Measurements from ENCODE around the gene NR2F1-AS1.
"Not testable (repeated sequence)": the region's sequence is repeated elsewhere in the genome, so short reads cannot be mapped to it uniquely, and the experiment has no call there.

NR2F1-AS1 gene

GRCh38 chr5:93456796-93457195, 124.2 kb downstream of the NR2F1-AS1 start:
- H4K91ac ChIP-seq (ENCODE audit: low read depth, low read length, poor library complexity); H3K4me2 ChIP-seq (ENCODE audit: insufficient read depth, low read length, poor library complexity, severe bottlenecking); H3K79me1 ChIP-seq (ENCODE audit: low read depth, low read length); H2BK15ac ChIP-seq (ENCODE audit: low read length); H3K4me1 ChIP-seq (ENCODE audit: control insufficient read depth in 2 of 2, insufficient read depth in 1 of 2, low read depth in 1 of 2, low read length in 2 of 2); H3K36me3 ChIP-seq (replicated peaks in 1 of 2; ENCODE audit: control insufficient read depth in 2 of 2, insufficient read depth in 2 of 2, low read length in 2 of 2); H4K8ac ChIP-seq (ENCODE audit: low read depth, low read length); DNase-seq (ENCODE audit: low spot score); H2AFZ ChIP-seq (ENCODE audit: low read length); H2BK120ac ChIP-seq (ENCODE audit: low read depth, low read length); H3K4me3 ChIP-seq (ENCODE audit: low read length in 2 of 2); H3K18ac ChIP-seq (ENCODE audit: low read length); H2BK5ac ChIP-seq (ENCODE audit: low read length); H3K27ac ChIP-seq (replicated peaks; ENCODE audit: low read length); H3K14ac ChIP-seq (ENCODE audit: low read length); H3K23ac ChIP-seq (ENCODE audit: low read depth, low read length, poor library complexity); H3K27me3 ChIP-seq (ENCODE audit: control insufficient read depth in 3 of 3, insufficient read depth in 3 of 3, low read depth in 1 of 3, low read length in 3 of 3); H2BK12ac ChIP-seq (ENCODE audit: low read length); H3K9ac ChIP-seq (ENCODE audit: low read depth, low read length, poor library complexity); H2AK5ac ChIP-seq (ENCODE audit: low read depth, low read length); H3K4ac ChIP-seq (ENCODE audit: low read length): not testable (repeated sequence)
- peaks cover 0 to 10% of the 10 kb centered on the region in 2 donors for H3K9me3 ChIP-seq (replicated peaks in 1 of 2; ENCODE audit: control insufficient read depth in 2 of 2, insufficient read depth in 1 of 2, low read depth in 1 of 2, low read length in 2 of 2)
- no CpG with 5 or more reads among the region's 8 CpGs for WGBS, 2 donors (ENCODE audit: extremely low coverage in 2 of 2, insufficient read length in 2 of 2, insufficient replicate concordance in 1 of 2)

DNA sequence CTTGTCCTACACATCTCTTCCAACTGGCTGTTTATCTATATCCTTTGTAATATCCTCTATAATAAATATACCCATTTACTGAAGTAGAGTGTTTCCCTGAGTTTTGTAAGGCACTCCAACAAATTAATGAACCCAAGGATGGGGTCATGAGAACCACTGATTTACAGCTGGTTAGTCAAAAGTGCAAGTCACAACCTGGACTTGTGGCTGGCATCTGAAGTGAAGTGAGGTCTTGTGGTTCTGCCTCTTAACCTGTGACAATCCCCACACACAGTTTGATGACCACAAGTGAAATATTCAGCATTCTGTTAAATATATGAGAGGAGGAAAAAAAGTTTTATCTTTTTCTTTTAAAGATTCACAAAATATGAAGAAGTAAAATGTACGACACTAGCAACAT, 126.1 kb downstream of the NR2F1-AS1 start:
- Histone ChIP-seq H3K9ac (ENCODE audit: low read depth, low read length, poor library complexity) (no peak overlapping the region), H3K18ac (ENCODE audit: low read length) (no peak overlapping the region), H2BK5ac (ENCODE audit: low read length) (no peak overlapping the region), H3K14ac (ENCODE audit: low read length) (no peak overlapping the region), H3K23ac (ENCODE audit: low read depth, low read length, poor library complexity) (no peak overlapping the region), H4K91ac (ENCODE audit: low read depth, low read length, poor library complexity) (no peak overlapping the region), H3K9me3 (replicated peaks in 1 of 2; ENCODE audit: control insufficient read depth in 2 of 2, insufficient read depth in 1 of 2, low read depth in 1 of 2, low read length in 2 of 2) (peaks cover 0 to 8% of the 10 kb centered on the region in 2 donors), H3K4me1 (ENCODE audit: control insufficient read depth in 2 of 2, insufficient read depth in 1 of 2, low read depth in 1 of 2, low read length in 2 of 2) (peaks cover 0 to 5% of the 10 kb centered on the region in 2 donors), H3K27me3 (ENCODE audit: control insufficient read depth in 3 of 3, insufficient read depth in 3 of 3, low read depth in 1 of 3, low read length in 3 of 3) (no peaks in the 10 kb centered on the region), H3K4me3 (ENCODE audit: low read length in 2 of 2) (no peak overlapping the region), H2AFZ (ENCODE audit: low read length) (no peak overlapping the region), H2BK120ac (ENCODE audit: low read depth, low read length) (no peak overlapping the region), H3K36me3 (replicated peaks in 1 of 2; ENCODE audit: control insufficient read depth in 2 of 2, insufficient read depth in 2 of 2, low read length in 2 of 2) (peaks cover 0 to 10% of the 10 kb centered on the region in 2 donors), H2AK5ac (ENCODE audit: low read depth, low read length) (no peak overlapping the region), H3K4me2 (ENCODE audit: insufficient read depth, low read length, poor library complexity, severe bottlenecking) (no peak overlapping the region), H3K4ac (ENCODE audit: low read length) (no peak overlapping the region), H2BK12ac (ENCODE audit: low read length) (no peak overlapping the region), H4K8ac (ENCODE audit: low read depth, low read length) (no peak overlapping the region), H3K79me1 (ENCODE audit: low read depth, low read length) (no peaks in the 10 kb centered on the region), H2BK15ac (ENCODE audit: low read length) (no peak overlapping the region), H3K27ac (replicated peaks; ENCODE audit: low read length) (no peak overlapping the region)
- no peak for DNase-seq (ENCODE audit: low spot score)
- no CpG with 5 or more reads among the region's 1 CpG for WGBS, 2 donors (ENCODE audit: extremely low coverage in 2 of 2, insufficient read length in 2 of 2, insufficient replicate concordance in 1 of 2)

GRCh38 chr5:93452255-93452654, 128.8 kb downstream of the NR2F1-AS1 start:
- Histone ChIP-seq H3K79me1 (ENCODE audit: low read depth, low read length) (no peaks in the 10 kb centered on the region), H2BK120ac (ENCODE audit: low read depth, low read length) (no peak overlapping the region), H4K8ac (ENCODE audit: low read depth, low read length) (no peak overlapping the region), H3K27me3 (ENCODE audit: control insufficient read depth in 3 of 3, insufficient read depth in 3 of 3, low read depth in 1 of 3, low read length in 3 of 3) (no peaks in the 10 kb centered on the region), H3K23ac (ENCODE audit: low read depth, low read length, poor library complexity) (no peak overlapping the region), H3K14ac (ENCODE audit: low read length) (no peak overlapping the region), H2BK12ac (ENCODE audit: low read length) (no peak overlapping the region), H3K4ac (ENCODE audit: low read length) (no peak overlapping the region), H3K27ac (replicated peaks; ENCODE audit: low read length) (no peak overlapping the region), H3K4me2 (ENCODE audit: insufficient read depth, low read length, poor library complexity, severe bottlenecking) (no peak overlapping the region), H2BK5ac (ENCODE audit: low read length) (no peak overlapping the region), H3K4me3 (ENCODE audit: low read length in 2 of 2) (no peak overlapping the region), H3K9ac (ENCODE audit: low read depth, low read length, poor library complexity) (no peak overlapping the region), H4K91ac (ENCODE audit: low read depth, low read length, poor library complexity) (no peak overlapping the region), H3K18ac (ENCODE audit: low read length) (no peak overlapping the region), H2BK15ac (ENCODE audit: low read length) (no peak overlapping the region), H3K36me3 (replicated peaks in 1 of 2; ENCODE audit: control insufficient read depth in 2 of 2, insufficient read depth in 2 of 2, low read length in 2 of 2) (peaks cover 0 to 4% of the 10 kb centered on the region in 2 donors), H2AFZ (ENCODE audit: low read length) (no peak overlapping the region), H2AK5ac (ENCODE audit: low read depth, low read length) (no peak overlapping the region), H3K4me1 (ENCODE audit: control insufficient read depth in 2 of 2, insufficient read depth in 1 of 2, low read depth in 1 of 2, low read length in 2 of 2) (peaks cover 0 to 5% of the 10 kb centered on the region in 2 donors), H3K9me3 (replicated peaks in 1 of 2; ENCODE audit: control insufficient read depth in 2 of 2, insufficient read depth in 1 of 2, low read depth in 1 of 2, low read length in 2 of 2) (peaks cover 0 to 3% of the 10 kb centered on the region in 2 donors)
- DNase-seq (ENCODE audit: low spot score): no peak

- Histone ChIP-seq H2AFZ (ENCODE audit: low read length) (no peak overlapping the region), H3K9me3 (replicated peaks in 1 of 2; ENCODE audit: control insufficient read depth in 2 of 2, insufficient read depth in 1 of 2, low read depth in 1 of 2, low read length in 2 of 2) (peaks cover 2 to 27% of the 10 kb centered on the region in 2 donors), H2BK12ac (ENCODE audit: low read length) (no peak overlapping the region), H3K4me1 (ENCODE audit: control insufficient read depth in 2 of 2, insufficient read depth in 1 of 2, low read depth in 1 of 2, low read length in 2 of 2) (no peaks in the 10 kb centered on the region), H3K27ac (replicated peaks; ENCODE audit: low read length) (no peak overlapping the region), H3K14ac (ENCODE audit: low read length) (no peak overlapping the region), H2AK5ac (ENCODE audit: low read depth, low read length) (no peak overlapping the region), H3K36me3 (replicated peaks in 1 of 2; ENCODE audit: control insufficient read depth in 2 of 2, insufficient read depth in 2 of 2, low read length in 2 of 2) (peaks cover 0 to 12% of the 10 kb centered on the region in 2 donors), H3K4me3 (ENCODE audit: low read length in 2 of 2) (no peak overlapping the region), H3K79me1 (ENCODE audit: low read depth, low read length) (no peaks in the 10 kb centered on the region), H4K8ac (ENCODE audit: low read depth, low read length) (no peak overlapping the region), H3K4me2 (ENCODE audit: insufficient read depth, low read length, poor library complexity, severe bottlenecking) (no peak overlapping the region), H2BK120ac (ENCODE audit: low read depth, low read length) (no peak overlapping the region), H3K4ac (ENCODE audit: low read length) (no peak overlapping the region), H3K23ac (ENCODE audit: low read depth, low read length, poor library complexity) (no peak overlapping the region), H4K91ac (ENCODE audit: low read depth, low read length, poor library complexity) (no peak overlapping the region), H3K27me3 (ENCODE audit: control insufficient read depth in 3 of 3, insufficient read depth in 3 of 3, low read depth in 1 of 3, low read length in 3 of 3) (no peaks in the 10 kb centered on the region), H2BK5ac (ENCODE audit: low read length) (no peak overlapping the region), H3K9ac (ENCODE audit: low read depth, low read length, poor library complexity) (no peak overlapping the region), H3K18ac (ENCODE audit: low read length) (no peak overlapping the region), H2BK15ac (ENCODE audit: low read length) (no peak overlapping the region)
- no peak for DNase-seq (ENCODE audit: low spot score)
- no CpG with 5 or more reads among the region's 2 CpGs for WGBS, 2 donors (ENCODE audit: extremely low coverage in 2 of 2, insufficient read length in 2 of 2, insufficient replicate concordance in 1 of 2)
Measured at GRCh38 chr5:93438124-93438523, 142.9 kb downstream of the NR2F1-AS1 start.
